ENCODE results near the gene PAK1. TPM values are rescaled to one million over a fixed set of nuclear protein-coding genes. Genes with fewer than 3 reads are reported as not detected.

PAK1 gene
- total and polyA plus RNA-seq, 10 of the 15 experiments (the other 5 are each of a cell fraction or from before 2014, with no cell fraction given): 43.8 to 321 (median 110) TPM

- Histone ChIP-seq H2AFZ (ENCODE audit: control insufficient read depth, low read depth, low read length) (no peak overlapping the region), H3K9me3 (replicated peaks; ENCODE audit: control insufficient read depth, insufficient read depth, low read length) (no peaks in the 10 kb centered on the region), H3K4me3 (no peak overlapping the region), H3K4me2 (ENCODE audit: control insufficient read depth, insufficient read depth) (no peak overlapping the region), H3K4me1 (ENCODE audit: control insufficient read depth, insufficient read depth, low read length) (peaks cover 8% of the 10 kb centered on the region; the same call in 1 of the 2 replicates), H3K27ac (ENCODE audit: control insufficient read depth, insufficient read depth) (no peak overlapping the region), H3K79me2 (ENCODE audit: control insufficient read depth, insufficient read depth, low read length) (no peaks in the 10 kb centered on the region), H3K27me3 (replicated peaks in 1 of 2; ENCODE audit: control insufficient read depth in 2 of 2, insufficient read depth in 2 of 2, low read length in 1 of 2) (no peaks in the 10 kb centered on the region), H4K20me1 (ENCODE audit: control insufficient read depth, insufficient read depth) (no peaks in the 10 kb centered on the region), H3K36me3 (ENCODE audit: control insufficient read depth in 2 of 2, insufficient read depth in 2 of 2, low read length in 1 of 2) (peaks cover 6 to 29% of the 10 kb centered on the region in 2 experiments), H3K9ac (ENCODE audit: control insufficient read depth, insufficient read depth, low read length) (no peak overlapping the region)
- TF ChIP-seq NFYB (IDR thresholded peaks at IDR 0.05; ENCODE audit: insufficient read depth, low read depth, low read length): no peak
- no peak for TF ChIP-seq LARP7 (IDR thresholded peaks at IDR 0.05)
- no peak for TF ChIP-seq NBN (IDR thresholded peaks at IDR 0.05)
- TF ChIP-seq HDAC2 (IDR thresholded peaks at IDR 0.05): no peak
- no peak for TF ChIP-seq ZNF24 (IDR thresholded peaks at IDR 0.05)
- no peak for TF ChIP-seq POU2F2 (IDR thresholded peaks at IDR 0.05; ENCODE audit: borderline replicate concordance, low read depth, low read length)
- TF ChIP-seq TBL1XR1 (IDR thresholded peaks at IDR 0.05; ENCODE audit: low read depth, low read length): no peak
- TF ChIP-seq MLLT1 (IDR thresholded peaks at IDR 0.05): no peak
- no peak for TF ChIP-seq KLF5 (IDR thresholded peaks at IDR 0.05; ENCODE audit: partially characterized antibody)
- TF ChIP-seq BACH1 (IDR thresholded peaks at IDR 0.05; ENCODE audit: borderline replicate concordance): no peak
- no peak for DNase-seq (ENCODE audit: low read depth, low spot score)
- BruUV-seq (replicated peaks): no TSS peak
- FAIRE-seq: no peak
- intact Hi-C loops (cut with micrococcal nuclease; ENCODE audit: unreplicated experiment) (no loop called here), in situ Hi-C loops (cut with MboI) (no loop called here)
- ATAC-seq: no peak
- SMC1A ChIA-PET (ENCODE audit: uncharacterized antibody, unreplicated experiment): interaction anchor here (0.7 kb wide), 1 partner anchor 21 kb away, joined by 3 read pairs; no protein-coding TSS in a partner anchor
- RAD21 ChIA-PET (ENCODE audit: unreplicated experiment): no interaction called here
- CTCF ChIA-PET: no interaction called here
- POLR2A ChIA-PET: no interaction called here
Observed at GRCh38 chr11:77359481-77359880, 114.4 kb downstream of the PAK1 start.

Measured in GM12878 (cell line).